Tibial artery (tissue), 4 donors: Measurements from ENCODE around the gene CCDC127.

Experiments
- DNase-seq, 2 donors: peaks; one replicate each; pipeline ENCODE4 v3.0.0-alpha.2; 2019
- H3K27ac ChIP-seq, 2 donors: fragments of 200-600 bp; sonication (generic) in 1 of 2; 1 replicate in 1 of 2; 2 replicates in 1 of 2; pipeline ENCODE4 v1.5.1; 2018 to 2019; ENCODE audit warnings: mild to moderate bottlenecking in 1 of 2
- H3K27me3 ChIP-seq, 2 donors: fragments of 200-600 bp; sonication (generic) in 1 of 2; one replicate each; pipeline versions ENCODE4 v1.5.1 to v1.6.0; 2016 to 2019
- H3K36me3 ChIP-seq, 3 donors: fragments of 200-600 bp; sonication (generic) in 2 of 3; one replicate each; pipeline ENCODE4 v1.5.1; 2016 to 2019; ENCODE audit warnings: mild to moderate bottlenecking in 2 of 3
- H3K4me1 ChIP-seq, 4 donors: fragments of 200-600 bp; sonication (generic) in 2 of 4; 1 replicate in 3 of 4; 2 replicates in 1 of 4; pipeline ENCODE4 v1.5.1; 2016 to 2019
- H3K4me3 ChIP-seq, 2 donors: fragments of 200-600 bp; sonication (generic) in 1 of 2; 1 replicate in 1 of 2; 2 replicates in 1 of 2; pipeline ENCODE4 v1.5.1; 2018 to 2019; ENCODE audit warnings: mild to moderate bottlenecking in 2 of 2
- H3K9me3 ChIP-seq, 3 donors: fragments of 200-600 bp; sonication (generic) in 1 of 3; one replicate each; pipeline ENCODE4 v1.5.1; 2016 to 2019
- intact Hi-C: fragments of 100-400 bp; cut with DNase I; formaldehyde crosslinking; loops from one replicate; pipeline ENCODE4 v1.15.0; 2023; ENCODE audit warnings: low total_unique reads
- TF ChIP-seq, protein P1 (sequence below), 2 experiments: fragments of 200-600 bp in 1 of 2; fragments of 450-650 bp in 1 of 2; IDR thresholded peaks; one replicate each; pipeline ENCODE4 v1.5.1; 2017 to 2019; ENCODE audit warnings: antibody characterized with exemption in 2 of 2, mild to moderate bottlenecking in 1 of 2, moderate library complexity in 1 of 2

CCDC127 gene

DNA sequence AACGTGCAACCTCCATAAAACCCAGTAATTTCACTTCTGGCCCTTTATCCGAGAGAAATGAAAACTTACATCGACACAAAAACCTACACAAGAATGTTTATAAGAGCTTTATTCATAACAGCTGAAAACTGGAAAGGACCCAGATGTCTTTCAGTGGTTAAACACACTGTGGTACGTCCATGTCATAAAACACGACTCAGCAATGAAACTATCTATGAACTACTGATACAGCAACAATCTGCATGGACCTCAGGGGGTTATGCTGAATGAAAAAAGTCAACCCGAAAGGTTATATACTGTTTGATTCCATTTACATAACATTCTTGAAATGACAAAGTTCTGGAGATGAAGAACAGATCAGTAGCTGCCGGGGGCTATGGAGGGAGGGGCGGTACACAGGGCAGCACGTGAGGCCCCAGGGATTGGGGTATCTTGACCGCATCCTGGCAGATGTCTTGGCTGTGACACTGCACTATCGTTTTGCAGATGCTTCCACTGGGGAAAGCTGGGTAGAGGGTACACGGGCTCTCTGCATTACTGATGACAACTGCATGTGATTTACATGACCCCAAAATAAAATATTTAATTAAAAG lies 4.1 kb downstream of the CCDC127 start:
- no peak for DNase-seq
- peaks cover 0 to 15% (median 2%) of the 10 kb centered on the region in 4 donors for H3K4me1 ChIP-seq
- intact Hi-C loops: no loop called here
- H3K27me3 ChIP-seq: no peaks in the 10 kb centered on the region
- no peaks in the 10 kb centered on the region for H3K9me3 ChIP-seq
- peaks cover 0 to 13% (median 6%) of the 10 kb centered on the region in 3 donors for H3K36me3 ChIP-seq
- H3K27ac ChIP-seq: no peak overlapping the region
- H3K4me3 ChIP-seq: no peak overlapping the region
- TF ChIP-seq, protein P1, sequence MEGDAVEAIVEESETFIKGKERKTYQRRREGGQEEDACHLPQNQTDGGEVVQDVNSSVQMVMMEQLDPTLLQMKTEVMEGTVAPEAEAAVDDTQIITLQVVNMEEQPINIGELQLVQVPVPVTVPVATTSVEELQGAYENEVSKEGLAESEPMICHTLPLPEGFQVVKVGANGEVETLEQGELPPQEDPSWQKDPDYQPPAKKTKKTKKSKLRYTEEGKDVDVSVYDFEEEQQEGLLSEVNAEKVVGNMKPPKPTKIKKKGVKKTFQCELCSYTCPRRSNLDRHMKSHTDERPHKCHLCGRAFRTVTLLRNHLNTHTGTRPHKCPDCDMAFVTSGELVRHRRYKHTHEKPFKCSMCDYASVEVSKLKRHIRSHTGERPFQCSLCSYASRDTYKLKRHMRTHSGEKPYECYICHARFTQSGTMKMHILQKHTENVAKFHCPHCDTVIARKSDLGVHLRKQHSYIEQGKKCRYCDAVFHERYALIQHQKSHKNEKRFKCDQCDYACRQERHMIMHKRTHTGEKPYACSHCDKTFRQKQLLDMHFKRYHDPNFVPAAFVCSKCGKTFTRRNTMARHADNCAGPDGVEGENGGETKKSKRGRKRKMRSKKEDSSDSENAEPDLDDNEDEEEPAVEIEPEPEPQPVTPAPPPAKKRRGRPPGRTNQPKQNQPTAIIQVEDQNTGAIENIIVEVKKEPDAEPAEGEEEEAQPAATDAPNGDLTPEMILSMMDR (IDR thresholded peaks at IDR 0.05): no peak

DNA sequence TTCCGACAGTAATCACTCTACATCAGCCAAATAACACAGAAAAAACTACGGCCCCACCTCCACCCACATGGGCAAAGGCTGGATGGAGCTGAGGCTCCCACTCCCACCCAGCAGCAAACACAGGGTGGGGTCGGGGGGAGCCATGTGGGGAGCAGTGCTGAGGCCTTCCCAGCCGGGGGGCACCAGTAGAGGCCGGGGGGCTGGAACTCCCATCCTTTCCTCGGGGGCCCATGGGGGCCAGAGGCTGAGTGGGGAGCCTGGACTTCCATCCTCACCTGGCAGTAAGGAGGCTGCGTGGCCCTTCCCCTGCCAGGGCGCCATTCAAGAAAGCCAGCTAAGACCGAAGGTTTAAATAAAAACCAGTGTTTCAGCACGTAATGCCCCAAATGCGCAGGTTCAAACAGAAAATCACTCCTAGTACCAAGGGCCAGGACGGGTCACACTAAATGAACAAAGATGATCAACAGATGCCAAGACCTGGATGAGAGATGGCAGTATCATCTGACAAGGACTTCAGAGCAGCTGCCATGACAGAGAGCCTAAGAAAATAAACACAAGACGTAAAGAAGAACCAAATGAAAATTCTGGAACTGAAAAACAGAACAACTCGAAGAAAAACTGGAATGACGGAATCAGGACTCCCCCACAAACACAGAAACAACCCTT lies 9.4 kb downstream of the CCDC127 start:
- Histone ChIP-seq H3K4me1 (peaks cover 0 to 3% (median 0%) of the 10 kb centered on the region in 4 donors), H3K4me3 (no peak overlapping the region), H3K27me3 (no peaks in the 10 kb centered on the region), H3K9me3 (no peaks in the 10 kb centered on the region), H3K36me3 (peaks cover 20 to 35% (median 26%) of the 10 kb centered on the region in 3 donors), H3K27ac (no peak overlapping the region)
- no peak for DNase-seq
- TF ChIP-seq, protein P1 (IDR thresholded peaks at IDR 0.05): no peak
- intact Hi-C loops: no loop called here

DNA sequence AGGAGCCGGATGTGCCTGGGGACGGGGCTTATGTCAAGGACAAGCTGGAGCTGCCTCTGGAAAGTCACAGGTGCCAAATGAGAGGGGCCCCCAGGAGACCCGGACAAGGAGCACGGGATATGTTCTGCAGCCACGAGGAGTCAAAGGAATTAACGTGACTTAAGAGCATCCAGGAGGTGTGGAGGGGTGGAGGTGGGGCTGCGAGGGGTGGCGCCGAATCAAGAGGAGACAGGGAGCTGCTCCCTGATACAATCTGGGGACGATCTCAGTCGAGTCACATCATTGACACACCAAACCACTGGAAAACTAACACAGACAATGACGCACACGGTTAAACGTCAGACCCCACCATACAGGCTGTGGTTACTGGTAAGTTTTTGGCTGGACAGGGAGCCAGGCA lies 10.4 kb downstream of the CCDC127 start:
- DNase-seq: no peak
- Histone ChIP-seq H3K36me3 (peaks cover 23 to 39% (median 32%) of the 10 kb centered on the region in 3 donors), H3K27ac (no peak overlapping the region), H3K27me3 (no peaks in the 10 kb centered on the region), H3K4me1 (peaks cover 0 to 3% (median 0%) of the 10 kb centered on the region in 4 donors), H3K4me3 (no peak overlapping the region), H3K9me3 (no peaks in the 10 kb centered on the region)
- TF ChIP-seq, protein P1 (IDR thresholded peaks at IDR 0.05): no peak
- intact Hi-C loops: no loop called here

DNA sequence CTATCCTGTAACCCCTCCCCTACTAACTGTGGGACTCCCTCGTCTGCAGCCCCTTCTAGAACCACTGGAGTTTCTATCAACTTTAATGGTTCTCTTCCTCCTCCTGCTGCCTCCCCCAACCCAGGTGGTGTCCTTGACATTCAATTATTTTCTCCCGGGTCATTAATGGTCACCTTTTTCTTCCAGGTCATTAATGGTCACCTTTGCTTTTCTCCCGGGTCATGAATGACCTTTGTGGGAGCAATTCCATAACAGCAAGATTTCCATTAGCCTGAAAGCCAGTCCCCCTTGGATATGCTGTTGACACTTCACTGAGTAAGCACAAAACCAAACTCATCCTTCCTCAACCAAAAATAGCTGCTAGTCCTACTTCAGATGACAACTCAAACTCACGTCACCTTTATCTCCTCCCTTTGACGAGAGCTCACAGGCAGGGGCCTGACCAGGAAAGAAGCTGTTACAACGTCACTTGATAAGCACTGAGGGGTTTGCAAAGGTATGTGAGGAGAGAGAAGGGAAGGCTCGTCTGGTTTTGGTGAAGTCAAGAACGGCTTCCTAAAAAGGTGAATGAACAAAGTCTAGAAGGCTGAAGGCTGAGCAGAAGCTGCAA lies 10.9 kb downstream of the CCDC127 start:
- Histone ChIP-seq H3K4me3 (no peak overlapping the region), H3K4me1 (peaks cover 0 to 3% (median 0%) of the 10 kb centered on the region in 4 donors), H3K27ac (no peak overlapping the region), H3K27me3 (no peaks in the 10 kb centered on the region), H3K36me3 (peaks cover 23 to 40% (median 35%) of the 10 kb centered on the region in 3 donors), H3K9me3 (no peaks in the 10 kb centered on the region)
- TF ChIP-seq, protein P1 (IDR thresholded peaks at IDR 0.05): no peak
- intact Hi-C loops: no loop called here
- no peak for DNase-seq

DNA sequence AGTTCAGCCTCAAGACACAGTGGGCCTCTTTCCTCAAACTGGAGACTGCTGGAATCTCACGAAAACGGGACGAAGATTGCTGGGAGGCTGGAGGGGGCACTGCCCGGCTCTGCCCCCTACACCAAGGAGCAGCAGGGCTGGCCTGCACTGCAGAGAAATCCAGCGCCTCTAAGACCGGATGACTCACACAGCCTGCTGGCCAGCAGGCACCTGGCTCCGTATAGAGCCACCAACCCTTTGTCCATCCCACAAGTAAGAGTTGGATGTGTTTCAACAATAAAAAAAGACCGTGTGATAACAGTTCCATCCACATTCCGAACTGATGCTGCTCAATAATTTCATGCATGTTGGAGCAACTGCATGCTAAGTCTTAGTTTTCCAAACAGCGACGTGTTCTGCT lies 11.5 kb downstream of the CCDC127 start:
- H3K9me3 ChIP-seq: no peaks in the 10 kb centered on the region
- no peak overlapping the region for H3K27ac ChIP-seq
- H3K4me1 ChIP-seq: peaks cover 0 to 3% (median 0%) of the 10 kb centered on the region in 4 donors
- DNase-seq: no peak
- H3K27me3 ChIP-seq: no peaks in the 10 kb centered on the region
- H3K36me3 ChIP-seq: peaks cover 23 to 40% (median 35%) of the 10 kb centered on the region in 3 donors
- intact Hi-C loops: no loop called here
- TF ChIP-seq, protein P1 (IDR thresholded peaks at IDR 0.05): no peak
- H3K4me3 ChIP-seq: no peak overlapping the region
